GM12801 (cell line): ENCODE data around the gene FAR2.

ENCODE experiments used
- CTCF ChIP-seq: IDR thresholded peaks from one replicate; pipeline ENCODE4 v1.5.1; 2011; ENCODE audit warnings: control low read depth; ENCODE audit not compliant: insufficient read length; ENCODE audit errors: extremely low read depth

The FAR2 gene

GRCh38 chr12:29244159-29244765 lies 95.2 kb downstream of the FAR2 start:
- TF ChIP-seq CTCF = no peak

GRCh38 chr12:29245246-29245645 lies 96.2 kb downstream of the FAR2 start:
- TF ChIP-seq CTCF = no peak

- no peak for TF ChIP-seq CTCF
These were observed 100.9 kb downstream of the FAR2 start for GRCh38 chr12:29249930-29250329.

GRCh38 chr12:29253906-29254625 lies 105.0 kb downstream of the FAR2 start:
- no peak for TF ChIP-seq CTCF

GRCh38 chr12:29255042-29255441 lies 106.0 kb downstream of the FAR2 start:
- no peak for TF ChIP-seq CTCF

GRCh38 chr12:29256598-29256997 lies 107.5 kb downstream of the FAR2 start:
- no peak for TF ChIP-seq CTCF

GRCh38 chr12:29264424-29264823 lies 115.3 kb downstream of the FAR2 start:
- no peak for TF ChIP-seq CTCF
